ENCODE results near the gene AHDC1.

DNA sequence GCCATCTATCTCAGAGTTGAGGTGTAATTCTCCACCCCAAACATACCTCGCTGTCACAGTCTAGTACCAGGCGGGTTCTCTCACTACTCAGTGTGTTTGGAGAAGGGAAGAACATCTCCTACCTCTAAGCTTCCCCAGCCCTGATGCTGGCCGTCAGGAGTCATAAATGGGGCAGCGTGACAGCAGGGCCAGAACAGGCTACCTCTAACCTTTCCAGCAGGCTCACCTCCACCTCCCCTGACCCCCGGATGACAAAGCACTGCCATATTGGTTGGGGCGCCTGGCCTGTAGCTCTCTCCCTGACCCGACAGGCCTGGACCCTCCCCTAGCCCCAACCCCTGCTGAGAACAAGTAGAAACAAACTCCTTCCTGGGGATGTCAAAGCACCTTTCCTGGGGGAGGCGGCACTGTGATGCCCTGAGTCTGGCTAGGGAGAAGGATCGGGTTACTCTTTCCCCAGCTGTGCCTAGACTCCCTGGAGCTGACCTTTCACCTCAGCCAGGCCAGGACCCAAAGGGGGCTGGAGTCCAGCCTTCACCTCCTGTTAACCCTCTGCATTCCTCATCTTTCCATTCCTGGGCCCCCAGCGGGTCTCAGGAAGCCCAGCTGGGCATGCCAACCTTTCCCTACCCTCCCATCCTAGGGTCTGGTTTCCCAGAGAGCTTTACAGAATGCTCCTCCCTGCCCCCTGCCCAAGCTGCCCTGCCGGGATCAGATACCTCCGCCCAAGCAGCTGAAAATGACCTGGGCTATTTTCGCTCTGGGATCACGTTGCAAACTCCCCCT lies 34.2 kb downstream of the AHDC1 start:
- TF ChIP-seq POLR2A (IDR thresholded peaks at IDR 0.05; ENCODE audit: low read depth): no peak
- no peak for TF ChIP-seq CTCF (IDR thresholded peaks at IDR 0.05)
- no peak for TF ChIP-seq POLR2AphosphoS5 (IDR thresholded peaks at IDR 0.05)

Measured in esophagus muscularis mucosa (tissue), 3 donors.